ENCODE data around the gene MEPE. TPM values are rescaled to one million over a fixed set of nuclear protein-coding genes. Genes with fewer than 3 reads are reported as not detected.
A peak's percentile ranks its signal among the peaks of the same experiment; 100 is the strongest.

MEPE gene
- total RNA-seq (2014; rRNA removed; shearing (Covaris generic); ENCODE audit: low replicate concordance): not detected in 2 replicates

DNA sequence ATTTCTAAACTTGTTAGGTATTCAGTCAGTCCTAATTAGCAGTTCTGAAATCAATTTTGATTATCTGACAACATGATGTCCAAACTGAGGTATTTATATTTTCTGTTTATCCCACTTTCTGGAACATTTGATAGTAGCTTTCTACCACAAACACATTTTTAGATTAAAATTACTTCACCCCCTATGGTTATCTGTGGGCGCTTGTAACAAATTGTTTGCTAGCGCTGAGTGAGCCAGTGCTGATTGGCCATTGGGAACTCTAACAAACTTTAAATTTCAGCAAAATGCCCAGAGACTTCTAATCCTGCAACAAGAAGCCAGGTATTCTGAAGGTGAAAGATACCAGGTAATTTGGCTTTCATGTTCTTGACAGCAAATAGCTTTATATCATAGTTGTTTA lies at the start of gene MEPE:
MEPE (plus strand) TSS at position 301 of the 400 bp plus-strand sequence. CDS start 1,746 bp downstream, outside the sequence.
- DNase-seq: no peak
- no peaks in the 10 kb centered on the region for H3K36me3 ChIP-seq
- H3K27me3 ChIP-seq: no peaks in the 10 kb centered on the region
- H3K4me3 ChIP-seq: no peak within 1 kb of the TSS
- no peaks in the 10 kb centered on the region for H3K9me3 ChIP-seq

DNA sequence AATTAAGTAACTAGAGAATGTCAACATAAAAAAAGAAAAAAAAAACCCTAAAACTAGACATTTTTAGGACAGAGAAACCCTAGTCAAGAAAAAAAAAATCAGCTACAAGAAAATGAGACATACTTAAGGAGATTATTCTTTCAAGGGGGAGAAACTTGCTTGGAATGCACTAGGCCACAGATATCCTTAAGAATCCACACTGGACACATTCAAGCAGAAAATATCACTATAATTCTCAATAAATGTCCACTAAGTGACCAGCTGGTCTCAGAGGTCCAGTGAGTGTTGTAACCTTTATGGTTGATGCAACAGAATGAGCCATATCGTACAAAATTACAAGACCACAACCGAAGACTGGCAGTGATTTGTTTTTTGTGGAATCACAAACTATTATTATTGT lies 49.0 kb upstream of the MEPE start:
- Histone ChIP-seq H3K36me3 (no peaks in the 10 kb centered on the region), H3K4me3 (no peak overlapping the region), H3K27me3 (no peaks in the 10 kb centered on the region), H3K9me3 (no peaks in the 10 kb centered on the region)
- no peak for DNase-seq

DNA sequence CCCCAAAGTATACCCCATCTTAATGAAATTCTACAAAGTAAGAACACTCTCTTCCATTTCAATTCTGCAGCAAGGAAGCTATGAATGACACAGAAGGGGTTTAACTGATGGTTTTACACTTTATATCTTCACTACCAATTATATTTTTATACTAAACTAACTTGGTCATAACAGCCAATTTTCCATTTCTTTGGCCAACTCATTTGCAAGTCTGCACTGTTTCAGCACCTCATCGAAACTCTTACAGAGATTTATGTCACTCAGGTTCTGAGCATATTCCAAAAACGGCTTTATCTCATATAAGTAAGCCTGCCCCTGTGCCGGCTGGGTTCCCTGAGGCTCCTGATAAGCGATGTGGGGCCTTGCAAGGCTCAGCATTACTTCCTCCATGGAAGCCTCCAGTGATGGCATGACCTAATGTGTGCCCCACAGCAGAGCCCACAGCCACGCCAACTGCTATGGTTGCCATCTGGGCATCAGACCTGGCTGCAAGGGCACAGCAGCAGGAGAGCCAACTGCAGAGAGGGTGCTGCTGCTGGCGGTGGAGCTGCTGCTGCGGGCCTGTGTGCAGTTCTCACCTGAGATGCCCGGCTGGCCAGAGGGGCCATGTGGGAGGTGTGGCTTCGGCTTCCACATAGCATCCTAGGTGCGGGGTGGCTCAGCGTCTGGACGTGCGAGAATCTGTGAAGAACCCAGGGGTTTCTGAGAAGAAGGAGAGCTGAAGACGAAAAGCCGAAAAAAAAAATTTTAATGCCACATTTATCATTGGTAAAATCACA lies 46.8 kb upstream of the MEPE start:
- H3K27me3 ChIP-seq: no peaks in the 10 kb centered on the region
- H3K4me3 ChIP-seq: no peak overlapping the region
- H3K36me3 ChIP-seq: no peaks in the 10 kb centered on the region
- no peaks in the 10 kb centered on the region for H3K9me3 ChIP-seq
- DNase-seq: no peak

DNA sequence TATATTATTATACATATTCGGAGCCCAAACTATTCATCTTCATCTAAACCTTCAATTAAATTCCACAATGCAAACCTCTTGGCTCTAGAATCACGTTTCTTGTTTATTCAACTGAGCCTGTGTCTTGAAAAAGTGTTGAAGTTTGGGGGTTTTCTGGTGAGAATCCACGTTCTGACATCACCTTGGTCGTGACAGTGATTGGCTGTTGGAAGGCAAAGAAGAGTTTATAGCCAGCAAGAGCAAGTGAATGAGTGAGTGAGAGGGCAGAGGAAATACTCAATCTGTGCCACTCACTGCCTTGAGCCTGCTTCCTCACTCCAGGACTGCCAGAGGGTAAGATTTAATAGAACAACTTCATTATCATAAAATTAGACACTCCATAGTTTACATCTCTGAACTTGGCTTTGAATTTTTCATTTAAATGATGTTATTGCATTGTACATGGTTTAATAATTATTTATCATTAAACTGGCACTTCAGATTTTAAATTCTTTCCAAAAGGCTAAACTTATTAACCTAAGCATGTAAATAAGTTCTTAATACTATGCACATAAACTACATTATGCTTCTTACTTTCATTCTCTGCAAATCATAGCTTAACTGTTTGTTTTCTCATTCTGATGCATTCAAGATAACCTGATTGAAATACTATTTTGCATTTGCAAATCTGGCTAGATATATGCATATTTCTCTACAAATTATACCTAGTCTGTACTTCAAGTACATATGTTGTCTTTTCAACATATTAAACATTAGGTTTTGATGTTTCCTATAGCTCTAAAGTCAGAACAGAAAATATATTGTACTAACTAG lies 33.3 kb upstream of the MEPE start, which contains the start of gene IBSP:
IBSP (plus strand) TSS at position 254 of the 813 bp plus-strand sequence. CDS start 2,808 bp downstream, outside the sequence.
- no peaks in the 10 kb centered on the region for H3K36me3 ChIP-seq
- H3K4me3 ChIP-seq: no peak within 1 kb of the TSS
- no peak for DNase-seq
- no peaks in the 10 kb centered on the region for H3K27me3 ChIP-seq
- no peaks in the 10 kb centered on the region for H3K9me3 ChIP-seq

- DNase-seq: no peak
- H3K9me3 ChIP-seq: no peaks in the 10 kb centered on the region
- no peak overlapping the region for H3K4me3 ChIP-seq
- no peaks in the 10 kb centered on the region for H3K36me3 ChIP-seq
- H3K27me3 ChIP-seq: no peaks in the 10 kb centered on the region
Measured at GRCh38 chr4:87802858-87803257, 29.9 kb upstream of the MEPE start.

- no peaks in the 10 kb centered on the region for H3K27me3 ChIP-seq
- H3K36me3 ChIP-seq: no peaks in the 10 kb centered on the region
- H3K4me3 ChIP-seq: no peak overlapping the region
- H3K9me3 ChIP-seq: no peaks in the 10 kb centered on the region
- no peak for DNase-seq
Measured at GRCh38 chr4:87803421-87803820, 29.3 kb upstream of the MEPE start.

- Histone ChIP-seq H3K36me3 (no peaks in the 10 kb centered on the region), H3K4me3 (no peak overlapping the region), H3K9me3 (no peaks in the 10 kb centered on the region), H3K27me3 (no peaks in the 10 kb centered on the region)
- no peak for DNase-seq
Measured at GRCh38 chr4:87804871-87805270, 27.9 kb upstream of the MEPE start.

DNA sequence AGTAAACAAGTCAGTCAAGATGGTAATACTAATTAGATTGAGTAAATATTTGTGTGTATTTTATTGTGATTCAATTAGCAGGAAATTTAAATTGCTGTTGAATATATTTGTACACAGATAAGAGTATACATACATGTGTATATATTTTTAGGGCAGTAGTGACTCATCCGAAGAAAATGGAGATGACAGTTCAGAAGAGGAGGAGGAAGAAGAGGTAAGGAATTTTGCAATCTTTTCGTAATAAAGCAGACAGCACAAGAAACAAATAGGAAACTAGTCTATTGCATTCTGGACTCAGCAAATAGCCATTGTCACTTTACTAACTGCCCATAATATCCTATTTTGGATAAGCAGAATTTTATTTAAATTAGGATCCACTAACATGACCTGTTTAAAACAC lies 26.8 kb upstream of the MEPE start:
- no peak for DNase-seq
- H3K27me3 ChIP-seq: no peaks in the 10 kb centered on the region

DNA sequence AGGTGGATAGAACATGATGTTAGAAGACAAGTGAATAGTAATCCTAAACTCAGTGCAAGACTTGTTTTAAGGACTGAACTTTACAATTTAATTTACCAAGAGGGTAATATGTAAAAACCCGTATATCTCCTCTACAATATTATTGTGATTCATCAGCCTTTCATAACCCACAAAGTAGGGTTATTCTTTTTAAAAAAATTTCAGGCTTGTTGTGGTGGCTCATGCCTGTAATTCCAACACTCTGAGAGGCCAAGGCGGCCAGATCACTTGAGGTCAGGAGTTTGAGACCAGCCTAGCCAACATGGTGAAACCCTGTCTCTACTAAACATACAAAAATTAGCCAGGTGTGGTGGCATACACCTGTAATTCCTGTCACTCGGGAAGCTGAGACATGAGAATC lies 26.2 kb upstream of the MEPE start:
- Histone ChIP-seq H3K4me3 (no peak overlapping the region), H3K36me3 (no peaks in the 10 kb centered on the region), H3K9me3 (no peaks in the 10 kb centered on the region), H3K27me3 (no peaks in the 10 kb centered on the region)
- no peak for DNase-seq

More for the DNA sequence above, 26.8 kb upstream of the MEPE start:
- H3K36me3 ChIP-seq: no peaks in the 10 kb centered on the region
- H3K9me3 ChIP-seq: no peaks in the 10 kb centered on the region
- no peak overlapping the region for H3K4me3 ChIP-seq

- Histone ChIP-seq H3K27me3 (no peaks in the 10 kb centered on the region), H3K4me3 (no peak overlapping the region), H3K36me3 (no peaks in the 10 kb centered on the region), H3K9me3 (no peaks in the 10 kb centered on the region)
- DNase-seq: no peak
Measured at GRCh38 chr4:87807402-87807801, 25.4 kb upstream of the MEPE start.

DNA sequence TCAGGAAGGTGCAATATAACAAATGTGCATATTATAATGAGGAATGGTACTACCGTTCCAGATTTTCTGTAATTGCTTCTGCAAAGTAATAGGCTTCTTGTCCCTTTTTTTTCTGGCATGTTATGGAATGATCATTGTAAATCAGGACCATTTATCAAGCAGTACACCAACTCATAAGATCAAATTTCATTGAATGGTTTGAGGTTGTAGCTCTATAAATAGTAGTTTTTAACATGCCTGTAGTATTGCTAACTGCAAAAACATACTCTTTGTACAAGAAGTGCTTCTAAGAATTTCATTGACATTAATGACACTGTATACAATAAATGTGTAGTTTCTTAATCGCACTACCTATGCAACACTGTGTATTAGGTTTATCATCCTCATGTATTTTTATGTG lies 20.8 kb upstream of the MEPE start:
- H3K4me3 ChIP-seq: no peak overlapping the region
- H3K9me3 ChIP-seq: no peaks in the 10 kb centered on the region
- H3K36me3 ChIP-seq: no peaks in the 10 kb centered on the region
- DNase-seq: no peak
- no peaks in the 10 kb centered on the region for H3K27me3 ChIP-seq

DNA sequence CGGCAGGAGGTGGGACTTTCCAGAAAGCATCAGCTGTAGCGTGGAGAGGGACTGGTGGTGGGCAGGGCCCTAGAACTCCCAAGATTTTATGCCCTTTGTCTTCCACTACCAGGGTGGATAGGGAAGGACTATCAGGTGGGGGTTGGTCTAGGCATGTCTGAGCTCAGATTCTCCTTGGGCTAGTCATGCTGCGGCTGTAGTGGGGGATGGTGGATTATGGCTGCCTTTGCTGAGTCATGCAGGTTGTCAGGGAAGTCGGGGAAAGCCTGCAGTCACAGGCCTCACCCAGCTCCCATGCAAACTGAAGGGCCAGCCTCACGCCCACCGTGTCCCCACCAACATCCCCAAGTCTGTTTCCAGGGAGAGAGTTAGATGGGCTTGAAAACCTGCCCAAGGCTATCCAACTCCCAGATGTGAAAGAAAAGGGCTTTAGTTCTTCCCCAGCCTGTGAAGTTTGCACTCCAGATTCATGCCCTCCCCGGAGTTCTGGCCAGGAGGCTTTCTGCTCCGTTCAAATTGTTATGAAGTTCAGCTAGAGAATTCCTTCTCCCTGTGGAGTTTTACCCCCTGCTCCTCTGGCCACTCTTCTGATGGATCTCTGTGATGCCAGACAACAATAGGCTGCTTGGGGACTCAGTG lies 13.4 kb upstream of the MEPE start:
- Histone ChIP-seq H3K4me3 (no peak overlapping the region), H3K27me3 (no peaks in the 10 kb centered on the region), H3K36me3 (no peaks in the 10 kb centered on the region), H3K9me3 (no peaks in the 10 kb centered on the region)
- peak; percentile 1 for DNase-seq

DNA sequence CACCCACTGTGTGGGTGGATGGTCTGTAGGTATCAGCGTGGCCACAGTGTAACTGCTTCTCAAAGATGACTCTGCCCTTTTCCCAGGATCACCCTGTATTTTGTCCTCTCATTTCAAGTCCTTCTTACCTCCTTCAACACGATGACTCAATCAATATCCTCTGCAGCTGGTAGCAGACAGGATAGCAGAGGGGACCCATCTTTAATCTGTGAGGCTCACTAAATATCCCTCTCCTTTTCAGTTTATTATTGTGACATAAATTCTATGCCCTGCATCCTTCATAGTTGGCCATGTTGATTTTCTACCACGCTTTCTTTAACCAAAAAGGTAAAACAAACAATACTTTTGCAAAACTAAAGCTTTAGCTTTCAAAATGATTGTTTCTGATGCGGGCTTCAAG lies 9.6 kb upstream of the MEPE start:
- Histone ChIP-seq H3K36me3 (no peaks in the 10 kb centered on the region), H3K9me3 (no peaks in the 10 kb centered on the region), H3K4me3 (no peak overlapping the region), H3K27me3 (no peaks in the 10 kb centered on the region)
- no peak for DNase-seq

GRCh38 chr4:87823724-87824123 lies 9.0 kb upstream of the MEPE start:
- Histone ChIP-seq H3K9me3 (no peaks in the 10 kb centered on the region), H3K4me3 (no peak overlapping the region), H3K27me3 (no peaks in the 10 kb centered on the region), H3K36me3 (no peaks in the 10 kb centered on the region)
- DNase-seq: no peak

DNA sequence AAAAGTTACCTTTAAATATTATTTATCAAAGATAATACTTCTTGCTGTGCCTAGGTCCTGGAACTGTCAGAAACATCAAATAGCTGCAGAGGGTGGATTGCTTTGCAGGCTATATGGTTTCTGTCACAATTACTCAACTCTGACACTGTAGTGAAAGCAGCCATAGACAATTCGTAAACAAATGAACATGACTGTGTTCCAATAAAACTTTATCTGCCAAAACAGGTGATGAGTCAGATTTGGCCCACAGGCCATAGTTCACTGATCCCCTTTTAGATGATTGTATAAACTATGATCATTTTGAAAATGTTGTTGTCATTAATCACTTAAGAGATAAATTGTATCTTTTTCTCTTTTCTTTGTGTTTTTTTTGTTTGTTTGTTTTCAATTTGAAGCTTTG lies 8.4 kb upstream of the MEPE start:
- Histone ChIP-seq H3K27me3 (no peaks in the 10 kb centered on the region), H3K36me3 (no peaks in the 10 kb centered on the region), H3K9me3 (no peaks in the 10 kb centered on the region), H3K4me3 (no peak overlapping the region)
- DNase-seq: peak; percentile 3

- no peak overlapping the region for H3K4me3 ChIP-seq
- H3K9me3 ChIP-seq: no peaks in the 10 kb centered on the region
- no peak for DNase-seq
- H3K27me3 ChIP-seq: no peaks in the 10 kb centered on the region
- H3K36me3 ChIP-seq: no peaks in the 10 kb centered on the region
Measured at GRCh38 chr4:87834401-87834800, 1.6 kb downstream of the MEPE start.

DNA sequence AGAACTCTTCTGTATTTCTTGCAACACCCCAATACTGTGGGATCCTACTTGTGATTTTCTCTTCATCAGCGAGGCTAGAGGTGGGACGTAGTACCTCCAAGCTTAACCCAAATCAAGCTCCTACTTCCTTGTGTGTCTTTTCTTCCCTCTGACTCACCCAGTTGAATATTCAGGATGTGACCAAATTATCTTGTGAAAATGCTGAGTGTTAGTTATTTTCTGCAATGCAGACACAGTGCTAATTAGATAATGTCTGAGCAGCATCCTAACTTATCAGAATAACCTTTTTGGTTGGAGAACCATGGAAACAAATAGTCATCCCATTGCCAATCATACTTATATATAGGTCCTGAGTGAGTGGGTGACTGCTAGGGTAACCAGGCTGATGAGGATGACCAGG lies 2.4 kb downstream of the MEPE start:
- no peak overlapping the region for H3K4me3 ChIP-seq
- H3K36me3 ChIP-seq: no peaks in the 10 kb centered on the region
- no peaks in the 10 kb centered on the region for H3K9me3 ChIP-seq
- no peaks in the 10 kb centered on the region for H3K27me3 ChIP-seq
- no peak for DNase-seq

Data from MG63 (cell line).